Bronchial smooth muscle cell (primary cell): ENCODE measurements around the gene SLC49A4. TPM values are rescaled to one million over a fixed set of nuclear protein-coding genes. Genes with fewer than 3 reads are reported as not detected.

ENCODE experiments used
- total RNA-seq: library from RNA; depleted of rRNA; stranded (reverse); fragments of >200 nt; gene quantifications from 2 replicates; pipeline ENCODE4 v1.2.1, GENCODE V29; 2014

SLC49A4 gene, protein sequence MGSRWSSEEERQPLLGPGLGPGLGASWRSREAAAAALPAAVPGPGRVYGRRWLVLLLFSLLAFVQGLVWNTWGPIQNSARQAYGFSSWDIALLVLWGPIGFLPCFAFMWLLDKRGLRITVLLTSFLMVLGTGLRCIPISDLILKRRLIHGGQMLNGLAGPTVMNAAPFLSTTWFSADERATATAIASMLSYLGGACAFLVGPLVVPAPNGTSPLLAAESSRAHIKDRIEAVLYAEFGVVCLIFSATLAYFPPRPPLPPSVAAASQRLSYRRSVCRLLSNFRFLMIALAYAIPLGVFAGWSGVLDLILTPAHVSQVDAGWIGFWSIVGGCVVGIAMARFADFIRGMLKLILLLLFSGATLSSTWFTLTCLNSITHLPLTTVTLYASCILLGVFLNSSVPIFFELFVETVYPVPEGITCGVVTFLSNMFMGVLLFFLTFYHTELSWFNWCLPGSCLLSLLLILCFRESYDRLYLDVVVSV
- 7.6 and 13.1 TPM in 2 replicates for total RNA-seq

DNA sequence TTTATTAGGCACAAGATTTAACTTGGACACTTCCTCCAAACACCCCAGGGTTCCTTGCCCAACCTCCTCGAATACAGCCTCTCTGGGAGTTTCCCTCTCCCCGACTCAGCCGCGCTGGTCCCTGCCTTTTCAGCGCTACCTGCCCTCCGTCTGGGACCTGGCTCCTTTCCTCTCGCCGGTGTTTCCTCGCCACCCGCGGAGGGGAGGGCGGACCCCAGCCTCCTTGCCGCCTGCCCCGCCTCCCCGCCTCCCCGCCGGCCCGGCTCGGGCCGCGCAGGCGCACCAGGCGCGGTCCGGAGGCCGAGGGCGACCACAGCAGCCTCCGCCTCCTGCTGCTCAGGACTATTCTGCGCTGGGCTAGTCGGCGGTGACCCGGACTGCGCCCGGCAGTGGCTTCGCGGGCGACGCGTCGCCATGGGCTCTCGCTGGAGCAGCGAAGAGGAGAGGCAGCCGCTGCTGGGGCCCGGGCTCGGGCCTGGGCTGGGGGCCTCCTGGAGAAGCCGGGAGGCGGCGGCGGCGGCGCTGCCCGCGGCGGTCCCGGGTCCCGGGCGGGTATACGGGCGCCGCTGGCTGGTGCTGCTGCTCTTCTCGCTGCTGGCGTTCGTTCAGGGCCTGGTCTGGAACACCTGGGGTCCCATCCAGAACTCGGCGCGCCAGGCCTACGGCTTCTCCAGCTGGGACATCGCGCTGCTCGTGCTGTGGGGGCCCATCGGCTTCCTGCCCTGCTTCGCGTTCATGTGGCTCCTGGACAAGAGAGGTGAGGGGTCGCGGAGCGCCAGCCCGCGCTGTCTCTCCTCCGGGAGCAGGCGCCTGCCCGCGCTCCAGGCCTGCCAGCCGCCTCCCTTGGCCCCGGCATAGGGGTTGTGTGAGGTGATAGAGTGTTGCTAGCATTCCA, at the start of gene SLC49A4:
SLC49A4 (plus strand) TSS at position 291 of the 895 bp plus-strand sequence; CDS start at position 415, 124 bp downstream.

DNA sequence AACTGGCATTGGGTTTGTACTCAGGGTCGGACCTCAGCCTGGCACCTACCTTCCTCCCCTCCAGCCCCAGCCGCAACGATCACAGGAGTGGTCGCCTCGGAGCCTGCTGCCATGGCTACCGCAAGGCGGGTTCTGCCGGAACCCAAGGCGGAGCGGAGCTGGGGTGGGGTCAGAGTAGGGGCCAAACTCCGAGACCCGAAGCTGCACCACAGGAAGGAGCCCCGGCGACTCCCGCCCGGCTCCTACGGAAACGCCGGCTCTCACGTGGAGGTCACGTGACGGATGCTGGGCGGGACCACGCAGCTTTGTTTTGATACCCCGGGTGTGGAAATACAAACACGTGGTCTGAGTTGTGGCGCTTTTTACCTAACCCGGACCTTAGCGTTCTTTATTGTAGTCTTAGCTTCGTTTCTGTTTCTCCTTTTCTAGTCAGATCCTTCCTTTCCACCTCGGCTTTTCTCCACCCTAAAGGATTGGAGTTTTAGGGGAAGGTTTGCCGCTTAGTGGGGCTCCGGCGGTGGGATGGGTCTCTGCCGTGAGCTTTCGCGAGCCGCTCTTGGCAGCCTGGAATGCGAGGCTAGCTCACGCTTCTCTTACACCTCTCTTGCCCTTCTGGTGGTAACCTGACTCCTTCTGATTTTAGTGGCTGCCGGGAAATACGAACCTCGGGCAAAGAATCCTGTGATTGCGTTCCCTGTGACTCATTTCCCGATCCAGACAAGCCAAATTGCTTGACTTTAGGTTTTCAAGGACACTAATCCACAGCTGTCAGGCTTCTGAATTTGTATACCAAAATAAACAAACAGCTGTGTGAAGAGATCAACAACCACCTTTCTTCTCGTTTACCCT, 1.1 kb upstream of the SLC49A4 start, which contains the start of gene HSPBAP1:
HSPBAP1 (minus strand) TSS at position 264 of the 849 bp plus-strand sequence; CDS start at position 113, 151 bp downstream.

Other genes starting within 250 kb of the SLC49A4 start
- 23.4 and 26.5 TPM in 2 replicates for gene PARP9, start 230.8 kb upstream of the SLC49A4 start, total RNA-seq
- gene DTX3L, start 230.7 kb upstream of the SLC49A4 start, total RNA-seq, result 8.8 and 14.2 TPM in 2 replicates
- gene PARP15, start 217.4 kb upstream of the SLC49A4 start, total RNA-seq, result 0.16 and 0.17 TPM in 2 replicates
- 46.7 and 47.6 TPM in 2 replicates for gene PARP14, start 114.2 kb upstream of the SLC49A4 start, total RNA-seq
- gene HSPBAP1, start 1.2 kb upstream of the SLC49A4 start, total RNA-seq, result 6.2 and 6.8 TPM in 2 replicates
- not detected in 2 replicates for gene SEMA5B, start 232.7 kb downstream of the SLC49A4 start, total RNA-seq